Esophagus muscularis mucosa (tissue), 4 donors: Measurements from ENCODE around the gene SDK2. TPM values are rescaled to one million over a fixed set of nuclear protein-coding genes. Genes with fewer than 3 reads are reported as not detected.

ENCODE experiments used
- DNase-seq: peaks from one replicate; pipeline ENCODE4 v3.0.0-alpha.2; 2017; ENCODE audit errors: extremely low spot score
- H3K27ac ChIP-seq, 4 donors: fragments of 200-600 bp; sonication (generic); replicated peaks in 1 of 4; 1 replicate in 3 of 4; 2 replicates in 1 of 4; pipeline ENCODE4 v1.5.1; 2016 to 2019; ENCODE audit warnings: mild to moderate bottlenecking in 1 of 4
- H3K27me3 ChIP-seq, 4 donors: fragments of 200-600 bp; sonication (generic); one replicate each; pipeline versions ENCODE4 v1.5.1 to v1.6.0; 2016 to 2019
- H3K36me3 ChIP-seq, 4 donors: fragments of 200-600 bp; sonication (generic); one replicate each; pipeline ENCODE4 v1.5.1; 2016 to 2019
- H3K4me1 ChIP-seq, 4 donors: fragments of 200-600 bp; sonication (generic); one replicate each; pipeline ENCODE4 v1.5.1; 2016 to 2019
- H3K4me3 ChIP-seq, 4 donors: fragments of 200-600 bp; sonication (generic); 1 replicate in 2 of 4; 2 replicates in 2 of 4; pipeline ENCODE4 v1.5.1; 2016 to 2019; ENCODE audit warnings: mild to moderate bottlenecking in 4 of 4, moderate library complexity in 1 of 4
- H3K9me3 ChIP-seq, 4 donors: fragments of 200-600 bp; sonication (generic); 1 replicate in 3 of 4; 2 replicates in 1 of 4; pipeline ENCODE4 v1.5.1; 2016 to 2019
- CTCF ChIP-seq, 3 experiments: fragments of 200-600 bp in 2 of 3; fragments of 450-650 bp in 1 of 3; sonication (generic) in 2 of 3; IDR thresholded peaks; one replicate each; pipeline ENCODE4 v1.5.1; 2017 to 2019; ENCODE audit warnings: antibody characterized with exemption in 3 of 3, mild to moderate bottlenecking in 2 of 3, moderate library complexity in 1 of 3
- EP300 ChIP-seq: sonication (generic); formaldehyde crosslinking; IDR thresholded peaks from one replicate; pipeline ENCODE4 v1.6.1; 2017; ENCODE audit warnings: antibody characterized with exemption
- POLR2A ChIP-seq: fragments of 450-650 bp; IDR thresholded peaks from one replicate; pipeline ENCODE4 v1.6.1; 2017; ENCODE audit warnings: antibody characterized with exemption, moderate library complexity, mild to moderate bottlenecking, low read depth
- POLR2AphosphoS5 ChIP-seq, 2 donors: sonication (generic); formaldehyde crosslinking; IDR thresholded peaks; one replicate each; pipeline ENCODE4 v1.6.1; 2017; ENCODE audit warnings: antibody characterized with exemption in 2 of 2
- WGBS: methylation state at CpG from one replicate; pipeline ENCODE4 v1.1.5; 2018; 5-methylcytosine and 5-hydroxymethylcytosine counted together
- intact Hi-C: fragments of 100-400 bp; cut with DNase I; formaldehyde crosslinking; loops from one replicate; pipeline ENCODE4 v1.15.1; 2023
- total RNA-seq, 4 donors: library from RNA; depleted of rRNA; stranded (reverse); fragments of >200 nt; gene quantifications; one replicate each; pipeline versions ENCODE4 v1.1.0 to v1.2.1, GENCODE V29; 2016

SDK2 gene
- total RNA-seq, 4 donors from 2014 or later, result 0.42 to 2.0 (median 1.2) TPM

- no peak for TF ChIP-seq POLR2A
- TF ChIP-seq CTCF (IDR thresholded peaks at IDR 0.05), result no peak
- TF ChIP-seq EP300, result no peak
- TF ChIP-seq POLR2AphosphoS5 (IDR thresholded peaks at IDR 0.05), result no peak
- Histone ChIP-seq H3K36me3 (no peaks in the 10 kb centered on the region), H3K4me1 (no peaks in the 10 kb centered on the region), H3K9me3 (no peaks in the 10 kb centered on the region), H3K27me3 (peaks cover 0 to 4% (median 0%) of the 10 kb centered on the region in 4 donors), H3K27ac (no peak overlapping the region), H3K4me3 (no peak overlapping the region)
- intact Hi-C loops, result no loop called here
- no peak for DNase-seq
- WGBS, result 93% methylated on average over 3 of the region's 6 CpGs
Measured at GRCh38 chr17:73389411-73389810, 254.8 kb downstream of the SDK2 start.

GRCh38 chr17:73388578-73388905, 255.7 kb downstream of the SDK2 start:
- H3K4me3 ChIP-seq, result no peak overlapping the region
- H3K36me3 ChIP-seq, result no peaks in the 10 kb centered on the region
- peaks cover 0 to 4% (median 0%) of the 10 kb centered on the region in 4 donors for H3K27me3 ChIP-seq
- intact Hi-C loops, result no loop called here
- no peaks in the 10 kb centered on the region for H3K4me1 ChIP-seq
- TF ChIP-seq POLR2AphosphoS5 (IDR thresholded peaks at IDR 0.05) (no peak), CTCF (IDR thresholded peaks at IDR 0.05) (no peak), POLR2A (no peak), EP300 (no peak)
- no peak overlapping the region for H3K27ac ChIP-seq
- DNase-seq, result no peak
- H3K9me3 ChIP-seq, result no peaks in the 10 kb centered on the region

GRCh38 chr17:73387746-73388577, 256.3 kb downstream of the SDK2 start:
- DNase-seq, result no peak
- intact Hi-C loops, result no loop called here
- Histone ChIP-seq H3K9me3 (no peaks in the 10 kb centered on the region), H3K27ac (no peak overlapping the region), H3K27me3 (peaks cover 0 to 4% (median 0%) of the 10 kb centered on the region in 4 donors), H3K4me3 (no peak overlapping the region), H3K36me3 (no peaks in the 10 kb centered on the region), H3K4me1 (no peaks in the 10 kb centered on the region)
- 78% methylated on average over 20 of the region's 28 CpGs for WGBS
- TF ChIP-seq POLR2A (no peak), EP300 (no peak), CTCF (IDR thresholded peaks at IDR 0.05) (no peak), POLR2AphosphoS5 (IDR thresholded peaks at IDR 0.05) (no peak)

- WGBS, result 93% methylated on average over 6 of the region's 6 CpGs
- intact Hi-C loops, result no loop called here
- Histone ChIP-seq H3K9me3 (no peaks in the 10 kb centered on the region), H3K27me3 (peaks cover 0 to 4% (median 0%) of the 10 kb centered on the region in 4 donors), H3K4me1 (no peaks in the 10 kb centered on the region), H3K36me3 (no peaks in the 10 kb centered on the region), H3K4me3 (no peak overlapping the region), H3K27ac (no peak overlapping the region)
- no peak for DNase-seq
- TF ChIP-seq CTCF (IDR thresholded peaks at IDR 0.05) (no peak), POLR2A (no peak), EP300 (no peak), POLR2AphosphoS5 (IDR thresholded peaks at IDR 0.05) (no peak)
Measured at GRCh38 chr17:73386561-73386960, 257.7 kb downstream of the SDK2 start.

GRCh38 chr17:73384926-73385325, 259.3 kb downstream of the SDK2 start:
- H3K9me3 ChIP-seq, result no peaks in the 10 kb centered on the region
- no peaks in the 10 kb centered on the region for H3K27me3 ChIP-seq
- no peak overlapping the region for H3K4me3 ChIP-seq
- intact Hi-C loops, result no loop called here
- H3K4me1 ChIP-seq, result peaks cover 0 to 1% (median under 1%) of the 10 kb centered on the region in 4 donors
- TF ChIP-seq EP300, result no peak
- no peak for TF ChIP-seq CTCF (IDR thresholded peaks at IDR 0.05)
- no peak for TF ChIP-seq POLR2A
- TF ChIP-seq POLR2AphosphoS5 (IDR thresholded peaks at IDR 0.05), result no peak
- DNase-seq, result no peak
- no peak overlapping the region for H3K27ac ChIP-seq
- H3K36me3 ChIP-seq, result no peaks in the 10 kb centered on the region
- WGBS, result 91% methylated on average over 8 of the region's 8 CpGs
